Measurements from ENCODE around the gene GPR152.
"Not testable (repeated sequence)": the region's sequence is repeated elsewhere in the genome, so short reads cannot be mapped to it uniquely, and the experiment has no call there.

GRCh38 chr11:67402192-67402839 is 50.2 kb downstream of the GPR152 start:
- not testable (repeated sequence) for TF ChIP-seq CTCF, POLR2AphosphoS5, POLR2A, EP300 (IDR thresholded peaks at IDR 0.05)

Data from suprapubic skin (tissue), 4 donors.